GM08714 (cell line): ENCODE data around the gene NBL1.

ENCODE experiments used
- H3K4me3 ChIP-seq: fragments of 200-500 bp; sonication (Bioruptor generic); 2 replicates; pipeline ENCODE4 v1.5.1; 2014; ENCODE audit warnings: mild to moderate bottlenecking, low read length, inconsistent platforms
- ZNF274 ChIP-seq: IDR thresholded peaks from 2 replicates; pipeline ENCODE4 v1.6.1; 2012; ENCODE audit warnings: mild to moderate bottlenecking, low read depth, low read length

NBL1 gene

GRCh38 chr1:19647643-19648042 lies 3.5 kb downstream of the NBL1 start:
- no peak overlapping the region for H3K4me3 ChIP-seq
- no peak for TF ChIP-seq ZNF274

- no peak for TF ChIP-seq ZNF274
- no peak overlapping the region for H3K4me3 ChIP-seq
Observed at GRCh38 chr1:19648239-19648638, 4.1 kb downstream of the NBL1 start.

DNA sequence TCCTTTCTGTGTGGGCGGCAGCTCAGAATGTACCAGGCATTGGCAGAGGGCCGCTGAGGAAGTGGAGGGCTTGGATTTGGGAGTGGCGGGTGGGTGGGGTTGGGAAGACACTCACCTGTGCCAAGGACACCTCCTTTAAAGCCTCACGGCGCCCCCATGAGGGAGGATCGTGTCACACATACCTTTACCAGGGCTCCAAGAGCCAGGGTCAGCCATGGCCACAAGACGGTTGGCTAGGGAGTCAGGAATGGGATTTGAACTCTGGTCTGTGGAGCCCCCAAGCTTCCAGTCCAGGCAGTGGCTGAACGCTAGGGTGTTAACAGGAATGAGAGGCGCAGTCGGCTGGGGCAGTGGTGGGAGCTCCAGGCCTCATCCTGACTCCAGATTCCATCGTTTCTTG lies 4.6 kb downstream of the NBL1 start:
- no peak for TF ChIP-seq ZNF274
- no peak overlapping the region for H3K4me3 ChIP-seq

DNA sequence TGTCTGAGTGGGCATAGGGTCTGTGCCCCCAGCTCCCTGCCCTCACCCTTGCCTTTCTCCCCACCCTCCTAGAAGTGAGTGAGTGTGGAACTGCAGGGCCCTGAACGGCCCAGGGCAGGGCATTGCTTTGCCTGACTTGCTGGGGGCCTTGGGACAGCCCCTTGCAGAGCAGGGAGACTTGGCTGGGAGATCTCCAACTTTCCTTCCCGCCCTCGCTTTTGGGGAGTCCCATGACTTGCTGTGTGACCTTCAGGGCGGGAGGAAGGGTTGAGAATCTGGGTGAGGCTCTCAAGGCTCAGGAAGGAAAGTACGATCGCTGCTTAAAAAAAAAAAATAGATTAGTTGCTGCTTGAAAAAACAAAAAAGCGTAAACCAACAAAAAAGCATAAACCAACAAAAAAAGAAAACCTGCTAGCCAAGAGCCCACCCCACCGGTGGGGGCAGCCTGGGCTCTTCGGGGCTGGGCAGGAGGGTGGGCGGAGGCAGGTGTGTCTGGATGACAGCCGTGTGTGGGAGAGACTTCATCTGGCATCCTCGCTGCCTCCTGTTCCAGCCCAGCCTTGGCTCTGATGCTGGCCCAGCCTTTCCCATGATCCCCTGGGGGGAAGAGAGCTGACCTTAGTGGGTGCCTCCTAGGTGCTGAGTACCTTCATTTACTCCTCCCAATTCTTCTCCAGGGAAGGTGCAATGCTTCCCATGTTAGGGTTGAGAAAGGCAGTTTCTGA lies 6.5 kb downstream of the NBL1 start:
- H3K4me3 ChIP-seq = no peak overlapping the region
- no peak for TF ChIP-seq ZNF274

- H3K4me3 ChIP-seq = no peak overlapping the region
- TF ChIP-seq ZNF274 = no peak
Observed at GRCh38 chr1:19651141-19651737, 7.1 kb downstream of the NBL1 start.

DNA sequence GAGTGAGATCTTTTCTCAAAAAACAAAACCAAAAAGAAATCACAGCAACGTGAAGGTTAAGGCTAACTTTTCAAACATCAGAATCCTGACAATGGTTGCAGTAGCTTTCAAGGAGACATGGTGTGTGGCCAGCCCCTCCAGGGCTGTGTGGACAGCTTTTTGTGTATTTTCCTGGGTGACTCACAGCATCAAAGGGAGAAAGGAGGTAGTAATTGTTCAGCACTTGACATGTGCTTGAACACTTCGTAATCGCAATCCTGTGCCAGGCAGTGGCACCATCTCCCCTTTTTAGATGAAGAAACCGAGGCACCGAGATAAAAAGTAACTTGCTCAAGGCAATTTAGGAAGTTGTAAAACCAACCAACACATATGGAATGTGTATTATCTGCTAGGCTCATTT lies 10.3 kb downstream of the NBL1 start:
- no peak for TF ChIP-seq ZNF274
- H3K4me3 ChIP-seq = no peak overlapping the region

- no peak for TF ChIP-seq ZNF274
Observed at GRCh38 chr1:19654886-19655717, 11.0 kb downstream of the NBL1 start.

DNA sequence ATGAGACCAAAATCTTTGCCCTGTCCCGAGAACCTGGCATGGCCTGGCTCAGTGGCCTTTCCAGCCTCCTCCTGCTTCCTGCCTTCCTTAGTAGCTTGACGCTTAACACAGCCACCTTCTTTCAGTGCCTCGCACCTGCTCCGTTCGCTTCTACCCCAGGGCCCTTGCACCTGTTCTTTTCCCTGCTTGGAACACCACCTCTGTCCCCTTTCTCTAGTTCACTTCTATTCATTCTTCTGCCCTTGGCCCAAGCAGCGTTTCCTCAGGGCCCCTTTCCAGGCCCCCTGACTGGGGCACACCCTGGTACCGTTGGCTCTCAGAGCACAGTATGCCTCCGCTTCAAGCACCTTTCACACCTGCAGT lies 11.6 kb downstream of the NBL1 start:
- TF ChIP-seq ZNF274 = no peak
- H3K4me3 ChIP-seq = no peak overlapping the region

More at GRCh38 chr1:19654886-19655717, 11.0 kb downstream of the NBL1 start:
- no peak overlapping the region for H3K4me3 ChIP-seq

DNA sequence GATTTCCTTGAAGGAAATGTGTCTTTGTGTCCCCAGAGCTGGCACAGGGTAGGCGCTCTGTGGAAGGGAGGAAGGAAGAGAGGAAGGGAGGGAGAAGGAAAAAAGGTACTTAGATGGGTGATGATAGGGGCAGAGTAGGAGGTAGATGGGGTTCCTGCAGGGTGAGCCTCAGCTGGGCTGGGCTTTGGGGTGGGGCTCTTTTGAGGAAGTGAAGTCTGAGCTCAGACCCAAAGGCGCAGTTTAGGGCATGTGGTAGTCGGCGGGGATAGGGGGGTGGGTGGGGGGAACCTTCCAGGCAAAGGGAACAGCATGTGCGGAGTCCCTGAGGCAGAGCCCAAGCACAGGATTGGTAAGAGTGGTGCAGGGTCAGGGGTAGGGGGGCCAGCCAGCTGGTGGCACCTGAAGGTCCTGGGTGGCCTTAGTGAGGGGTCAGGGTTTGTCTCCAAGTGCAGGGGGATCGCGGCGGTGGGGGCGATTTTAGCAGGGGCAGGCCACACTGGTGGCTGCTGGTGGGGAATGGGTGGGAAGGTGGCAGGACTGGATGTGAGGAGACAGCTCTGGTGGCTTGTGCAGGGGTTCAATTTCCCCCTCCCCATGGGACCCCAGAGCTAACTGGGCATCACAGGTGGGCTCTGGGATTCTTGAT lies 12.1 kb downstream of the NBL1 start:
- no peak overlapping the region for H3K4me3 ChIP-seq
- no peak for TF ChIP-seq ZNF274

DNA sequence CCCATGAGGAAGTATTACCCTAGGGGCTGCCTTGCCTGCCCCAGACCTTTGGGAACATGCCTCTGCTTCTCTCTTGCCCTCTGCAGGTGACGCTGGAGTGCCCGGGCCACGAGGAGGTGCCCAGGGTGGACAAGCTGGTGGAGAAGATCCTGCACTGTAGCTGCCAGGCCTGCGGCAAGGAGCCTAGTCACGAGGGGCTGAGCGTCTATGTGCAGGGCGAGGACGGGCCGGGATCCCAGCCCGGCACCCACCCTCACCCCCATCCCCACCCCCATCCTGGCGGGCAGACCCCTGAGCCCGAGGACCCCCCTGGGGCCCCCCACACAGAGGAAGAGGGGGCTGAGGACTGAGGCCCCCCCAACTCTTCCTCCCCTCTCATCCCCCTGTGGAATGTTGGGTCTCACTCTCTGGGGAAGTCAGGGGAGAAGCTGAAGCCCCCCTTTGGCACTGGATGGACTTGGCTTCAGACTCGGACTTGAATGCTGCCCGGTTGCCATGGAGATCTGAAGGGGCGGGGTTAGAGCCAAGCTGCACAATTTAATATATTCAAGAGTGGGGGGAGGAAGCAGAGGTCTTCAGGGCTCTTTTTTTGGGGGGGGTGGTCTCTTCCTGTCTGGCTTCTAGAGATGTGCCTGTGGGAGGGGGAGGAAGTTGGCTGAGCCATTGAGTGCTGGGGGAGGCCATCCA lies 12.8 kb downstream of the NBL1 start:
- no peak overlapping the region for H3K4me3 ChIP-seq
- no peak for TF ChIP-seq ZNF274

GRCh38 chr1:19657511-19657910 lies 13.4 kb downstream of the NBL1 start:
- TF ChIP-seq ZNF274 = no peak
- H3K4me3 ChIP-seq = no peak overlapping the region

GRCh38 chr1:19658186-19658585 lies 14.1 kb downstream of the NBL1 start:
- no peak for TF ChIP-seq ZNF274
- H3K4me3 ChIP-seq = no peak overlapping the region

DNA sequence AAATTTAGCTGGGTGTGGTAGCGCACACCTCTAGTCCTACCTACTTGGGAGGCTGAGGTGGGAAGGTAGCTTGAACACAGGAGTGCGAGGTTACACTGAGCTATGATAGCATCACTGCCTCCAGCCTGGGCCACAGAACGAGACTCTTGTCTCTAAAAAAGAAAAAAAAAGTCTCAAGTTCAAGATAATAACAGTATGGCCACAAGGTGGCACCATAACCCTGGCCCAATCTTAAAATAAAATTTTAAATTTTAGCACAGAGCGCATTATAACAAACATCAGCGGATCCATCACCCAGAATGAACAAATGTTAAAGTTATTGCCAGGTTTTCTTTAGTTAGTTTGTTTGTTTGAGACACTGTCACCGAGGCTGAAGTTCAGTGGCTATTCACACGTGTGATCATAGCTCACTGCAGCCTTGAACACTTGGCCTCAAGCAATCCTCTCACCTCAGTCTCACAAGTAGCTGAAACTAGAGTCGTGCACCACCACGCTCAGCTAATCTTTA lies 17.7 kb downstream of the NBL1 start:
- no peak for TF ChIP-seq ZNF274

GRCh38 chr1:19662313-19662712 lies 18.2 kb downstream of the NBL1 start:
- no peak for TF ChIP-seq ZNF274
- H3K4me3 ChIP-seq = no peak overlapping the region

More for the DNA sequence above, 17.7 kb downstream of the NBL1 start:
- no peak overlapping the region for H3K4me3 ChIP-seq
